HPDE6-E6E7 (cell line): ENCODE data around the gene BAIAP3.
A peak's percentile ranks its signal among the peaks of the same experiment; 100 is the strongest.
"Not testable (repeated sequence)": the region's sequence is repeated elsewhere in the genome, so short reads cannot be mapped to it uniquely, and the experiment has no call there.

ENCODE experiments used
- DNase-seq: peaks from one replicate; pipeline ENCODE4 v3.0.0; 2011; ENCODE audit warnings: missing footprints; ENCODE audit errors: extremely low spot score

Gene BAIAP3

GRCh38 chr16:1333149-1333812, at the start of gene BAIAP3:
BAIAP3 (plus strand) TSS chr16:1333645; CDS start chr16:1338550, 4,905 bp downstream.
- DNase-seq = peak; percentile 42

GRCh38 chr16:1283996-1284616, 49.3 kb upstream of the BAIAP3 start:
- no peak for DNase-seq

- no peak for DNase-seq
Measured at GRCh38 chr16:1285669-1286512, 47.6 kb upstream of the BAIAP3 start.

- DNase-seq = no peak
Measured at GRCh38 chr16:1286513-1287094, 46.8 kb upstream of the BAIAP3 start.

- DNase-seq = no peak
Measured at GRCh38 chr16:1287982-1288670, 45.3 kb upstream of the BAIAP3 start.

GRCh38 chr16:1288813-1289476, 44.5 kb upstream of the BAIAP3 start:
- no peak for DNase-seq

GRCh38 chr16:1289477-1289866, 44.0 kb upstream of the BAIAP3 start:
- DNase-seq = no peak

- no peak for DNase-seq
Measured at GRCh38 chr16:1290063-1290501, 43.4 kb upstream of the BAIAP3 start.

GRCh38 chr16:1290860-1291575, 42.4 kb upstream of the BAIAP3 start:
- DNase-seq = no peak

- no peak for DNase-seq
Measured at GRCh38 chr16:1291576-1291974, 41.9 kb upstream of the BAIAP3 start.

- not testable (repeated sequence) for DNase-seq
Measured at GRCh38 chr16:1292208-1292607, 41.2 kb upstream of the BAIAP3 start.

- not testable (repeated sequence) for DNase-seq
Measured at GRCh38 chr16:1292808-1293207, 40.6 kb upstream of the BAIAP3 start.

GRCh38 chr16:1293921-1294656, 39.4 kb upstream of the BAIAP3 start:
- no peak for DNase-seq

- DNase-seq = no peak
Measured at GRCh38 chr16:1295465-1295864, 38.0 kb upstream of the BAIAP3 start.

GRCh38 chr16:1296688-1297017, 36.8 kb upstream of the BAIAP3 start:
- not testable (repeated sequence) for DNase-seq

GRCh38 chr16:1297018-1297696, 36.3 kb upstream of the BAIAP3 start:
- DNase-seq = peak; percentile 68

- DNase-seq = no peak
Measured at GRCh38 chr16:1298406-1298805, 35.0 kb upstream of the BAIAP3 start.

- DNase-seq = no peak
Measured at GRCh38 chr16:1299012-1299867, 34.2 kb upstream of the BAIAP3 start.
